Astrocyte (in vitro differentiated cells and primary cell): ENCODE measurements around the gene JMJD8. TPM values are rescaled to one million over a fixed set of nuclear protein-coding genes. Genes with fewer than 3 reads are reported as not detected.

Experiments used
- DNase-seq: peaks from one replicate; pipeline ENCODE4 v3.0.0-alpha.2; 2010; ENCODE audit warnings: low read depth
- FAIRE-seq: peaks from 2 replicates; lab custom pipeline; 2011; peaks lifted over from hg19 to GRCh38; lab: Jason Lieb, UNC
- H2AFZ ChIP-seq: 2 replicates; pipeline ENCODE4 v1.6.0; 2012; ENCODE audit warnings: low read depth, low read length, inconsistent platforms
- H3K27ac ChIP-seq: 2 replicates; pipeline ENCODE4 v1.5.1; 2011; ENCODE audit warnings: low read depth, low read length, inconsistent platforms
- H3K27me3 ChIP-seq: 2 replicates; pipeline ENCODE4 v1.6.0; 2011; ENCODE audit warnings: low read length, inconsistent platforms; ENCODE audit not compliant: insufficient read depth
- H3K36me3 ChIP-seq: 2 replicates; pipeline ENCODE4 v1.5.1; 2011; ENCODE audit warnings: low read length, inconsistent platforms; ENCODE audit not compliant: insufficient read depth
- H3K4me1 ChIP-seq: 2 replicates; pipeline ENCODE4 v1.5.1; 2011; ENCODE audit warnings: low read length, inconsistent platforms; ENCODE audit not compliant: insufficient read depth
- H3K4me2 ChIP-seq: 2 replicates; pipeline ENCODE4 v1.6.0; 2012; ENCODE audit warnings: low read length, inconsistent platforms
- H3K4me3 ChIP-seq: 2 replicates; pipeline ENCODE4 v1.5.1; 2011; ENCODE audit warnings: low read depth, mild to moderate bottlenecking, low read length, inconsistent platforms; ENCODE audit not compliant: insufficient read depth
- H3K79me2 ChIP-seq: 2 replicates; pipeline ENCODE4 v1.6.0; 2012; ENCODE audit warnings: mild to moderate bottlenecking, low read length, inconsistent platforms; ENCODE audit not compliant: insufficient read depth
- H3K9ac ChIP-seq: 2 replicates; pipeline ENCODE4 v1.6.0; 2012; ENCODE audit warnings: mild to moderate bottlenecking, low read length, inconsistent platforms
- H3K9me3 ChIP-seq: 2 replicates; pipeline ENCODE4 v1.5.1; 2012; ENCODE audit warnings: low read depth, mild to moderate bottlenecking, low read length, inconsistent platforms; ENCODE audit not compliant: insufficient read depth
- H4K20me1 ChIP-seq: 2 replicates; pipeline ENCODE4 v1.6.0; 2012; ENCODE audit warnings: low read length, inconsistent platforms; ENCODE audit not compliant: insufficient read depth
- H3K27ac Mint-ChIP-seq: one replicate; pipeline ENCODE4 v1.8.0; 2021; ENCODE audit warnings: mild to moderate bottlenecking, mixed read lengths; ENCODE audit not compliant: unreplicated experiment
- H3K27me3 Mint-ChIP-seq: one replicate; pipeline ENCODE4 v1.8.0; 2021; ENCODE audit warnings: low read depth, mixed read lengths; ENCODE audit not compliant: unreplicated experiment
- H3K36me3 Mint-ChIP-seq: one replicate; pipeline ENCODE4 v1.8.0; 2021; ENCODE audit warnings: low read depth, mixed read lengths; ENCODE audit not compliant: unreplicated experiment
- H3K4me1 Mint-ChIP-seq: one replicate; pipeline ENCODE4 v1.8.0; 2021; ENCODE audit warnings: low read depth, mixed read lengths; ENCODE audit not compliant: unreplicated experiment
- H3K4me3 Mint-ChIP-seq: one replicate; pipeline ENCODE4 v1.8.0; 2021; ENCODE audit warnings: mild to moderate bottlenecking, moderate library complexity, mixed read lengths; ENCODE audit not compliant: unreplicated experiment
- H3K9me3 Mint-ChIP-seq: one replicate; pipeline ENCODE4 v1.8.0; 2021; ENCODE audit warnings: mild to moderate bottlenecking, mixed read lengths; ENCODE audit not compliant: unreplicated experiment
- CTCF ChIP-seq: IDR thresholded peaks from 2 replicates; pipeline ENCODE4 v1.5.1; 2011; ENCODE audit warnings: low read depth, mild to moderate bottlenecking, inconsistent platforms, low read length, moderate library complexity; ENCODE audit not compliant: insufficient read depth
- EZH2 ChIP-seq: IDR thresholded peaks from 2 replicates; pipeline ENCODE4 v1.6.1; 2012; ENCODE audit warnings: mild to moderate bottlenecking, low read length, inconsistent platforms; ENCODE audit not compliant: insufficient read depth
- total RNA-seq: library from RNA; stranded (reverse); gene quantifications from 2 replicates; pipeline ENCODE4 v1.2.1, GENCODE V29; 2021

Gene JMJD8
- total RNA-seq, 1 donor from 2014 or later = 26.8 TPM

GRCh38 chr16:687499-687898, 3.4 kb upstream of the JMJD8 start:
- Mint-ChIP-seq H3K9me3 (no peaks in the 10 kb centered on the region), H3K27me3 (peaks cover 5% of the 10 kb centered on the region), H3K4me3 (no peak overlapping the region), H3K27ac (no peak overlapping the region), H3K36me3 (peaks cover 2% of the 10 kb centered on the region), H3K4me1 (peaks cover 5% of the 10 kb centered on the region)
- Histone ChIP-seq H3K4me1 (peaks cover 17% of the 10 kb centered on the region), H4K20me1 (peaks cover 11% of the 10 kb centered on the region), H3K36me3 (no peaks in the 10 kb centered on the region), H3K9ac (no peak overlapping the region), H3K27me3 (no peaks in the 10 kb centered on the region), H3K79me2 (peaks cover 55% of the 10 kb centered on the region), H3K4me3 (no peak overlapping the region), H3K4me2 (no peak overlapping the region), H3K9me3 (no peaks in the 10 kb centered on the region), H2AFZ (no peak overlapping the region), H3K27ac (no peak overlapping the region)
- FAIRE-seq (no peak), DNase-seq (no peak)
- no peak for TF ChIP-seq CTCF
- TF ChIP-seq EZH2 = no peak

- H3K27me3 Mint-ChIP-seq = peaks cover 4% of the 10 kb centered on the region
- FAIRE-seq (no peak), DNase-seq (no peak)
- Histone ChIP-seq H3K27ac (no peak overlapping the region), H3K4me3 (no peak overlapping the region), H4K20me1 (peaks cover 20% of the 10 kb centered on the region), H3K27me3 (no peaks in the 10 kb centered on the region), H3K9ac (no peak overlapping the region), H3K9me3 (no peaks in the 10 kb centered on the region), H3K4me2 (no peak overlapping the region), H2AFZ (no peak overlapping the region), H3K36me3 (peaks cover 3% of the 10 kb centered on the region), H3K4me1 (peaks cover 23% of the 10 kb centered on the region), H3K79me2 (peaks cover 63% of the 10 kb centered on the region)
- no peak overlapping the region for H3K4me3 Mint-ChIP-seq
- H3K27ac Mint-ChIP-seq = no peak overlapping the region
- peaks cover 10% of the 10 kb centered on the region for H3K4me1 Mint-ChIP-seq
- H3K36me3 Mint-ChIP-seq = peaks cover 6% of the 10 kb centered on the region
- H3K9me3 Mint-ChIP-seq = no peaks in the 10 kb centered on the region
- TF ChIP-seq EZH2 (no peak), CTCF (no peak)
These were observed 2.5 kb upstream of the JMJD8 start for GRCh38 chr16:686459-687260.

- DNase-seq (no peak), FAIRE-seq (no peak)
- no peak overlapping the region for H3K27ac Mint-ChIP-seq
These were observed 1.8 kb upstream of the JMJD8 start for GRCh38 chr16:685967-686366.

More at GRCh38 chr16:685967-686366, 1.8 kb upstream of the JMJD8 start:
- no peak overlapping the region for H3K9ac ChIP-seq
- no peak overlapping the region for H2AFZ ChIP-seq
- H3K4me3 ChIP-seq = no peak overlapping the region
- peaks cover 26% of the 10 kb centered on the region for H4K20me1 ChIP-seq
- no peak for TF ChIP-seq EZH2
- peak; percentile 19 for TF ChIP-seq CTCF
- H3K27me3 ChIP-seq = no peaks in the 10 kb centered on the region
- no peaks in the 10 kb centered on the region for H3K9me3 Mint-ChIP-seq
- peaks cover 3% of the 10 kb centered on the region for H3K36me3 ChIP-seq
- H3K9me3 ChIP-seq = no peaks in the 10 kb centered on the region
- H3K4me3 Mint-ChIP-seq = peak overlapping the region; percentile 67
- H3K79me2 ChIP-seq = peaks cover 70% of the 10 kb centered on the region
- H3K4me1 Mint-ChIP-seq = peaks cover 14% of the 10 kb centered on the region
- H3K27ac ChIP-seq = no peak overlapping the region
- no peak overlapping the region for H3K4me2 ChIP-seq
- peaks cover 3% of the 10 kb centered on the region for H3K27me3 Mint-ChIP-seq
- H3K36me3 Mint-ChIP-seq = peaks cover 10% of the 10 kb centered on the region
- peaks cover 30% of the 10 kb centered on the region for H3K4me1 ChIP-seq
